PC-9 (cell line): ENCODE data around the gene SNU13.

Source experiments
- CTCF ChIP-seq: fragments of 200-600 bp; sonication (generic); conservative IDR thresholded peaks from 2 replicates; pipeline ENCODE4 v1.6.1; 2017; ENCODE audit warnings: mixed run types, antibody characterized with exemption, mild to moderate bottlenecking, moderate library complexity
- EZH2 ChIP-seq: fragments of 200-600 bp; sonication (generic); IDR thresholded peaks from 2 replicates; pipeline ENCODE4 v1.8.0; 2017; ENCODE audit warnings: antibody characterized with exemption, low read depth

GRCh38 chr22:41641854-41642253 lies 46.8 kb downstream of the SNU13 start:
- no peak for TF ChIP-seq CTCF
- no peak for TF ChIP-seq EZH2
